Stimulated activated naive CD4-positive, alpha-beta T cell treated with Interleukin-2 at 50 U/mL for 16 hours (primary cell): ENCODE results near the gene M1AP.

Experiments
- DNase-seq: peaks from one replicate; lab custom pipeline; 2025; lab: John Stamatoyannopoulos, UW

Gene M1AP

DNA sequence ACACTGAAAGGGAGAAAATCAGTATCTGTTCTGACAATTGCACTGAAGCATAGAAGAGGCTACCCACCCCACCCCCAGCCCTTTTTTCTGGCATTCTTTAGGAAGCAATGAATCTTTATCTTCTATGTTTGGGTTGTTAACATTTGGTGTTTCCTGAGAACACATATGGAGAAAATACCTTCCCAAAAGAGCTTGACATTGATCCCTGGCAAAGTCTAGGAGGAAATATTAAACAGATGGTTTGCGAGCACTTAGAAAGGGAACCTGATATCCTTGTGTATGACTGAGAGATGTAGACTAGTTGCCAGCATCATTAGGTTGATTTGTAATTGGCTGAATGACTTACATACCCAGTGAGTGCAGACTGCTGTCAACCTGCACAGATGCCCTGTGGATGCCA, 50.7 kb downstream of the M1AP start:
- DNase-seq, result no peak

DNA sequence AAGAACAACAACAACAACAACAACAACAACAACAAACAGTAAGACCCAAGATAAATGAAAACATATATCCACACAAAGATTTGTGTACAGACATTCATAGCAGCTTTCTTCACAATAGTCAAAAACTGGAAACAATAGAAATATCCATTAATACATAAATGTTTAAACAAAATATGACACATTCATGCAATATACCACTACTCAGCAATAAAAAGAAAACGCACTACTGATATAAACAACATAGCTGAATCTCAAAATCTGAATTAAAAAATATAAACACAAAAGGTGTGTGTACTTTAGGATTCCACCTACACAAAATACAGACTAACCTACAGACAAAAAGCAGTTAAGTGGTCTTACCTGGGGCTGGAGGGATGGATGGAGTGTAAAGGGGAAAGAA, 51.5 kb downstream of the M1AP start:
- no peak for DNase-seq

DNA sequence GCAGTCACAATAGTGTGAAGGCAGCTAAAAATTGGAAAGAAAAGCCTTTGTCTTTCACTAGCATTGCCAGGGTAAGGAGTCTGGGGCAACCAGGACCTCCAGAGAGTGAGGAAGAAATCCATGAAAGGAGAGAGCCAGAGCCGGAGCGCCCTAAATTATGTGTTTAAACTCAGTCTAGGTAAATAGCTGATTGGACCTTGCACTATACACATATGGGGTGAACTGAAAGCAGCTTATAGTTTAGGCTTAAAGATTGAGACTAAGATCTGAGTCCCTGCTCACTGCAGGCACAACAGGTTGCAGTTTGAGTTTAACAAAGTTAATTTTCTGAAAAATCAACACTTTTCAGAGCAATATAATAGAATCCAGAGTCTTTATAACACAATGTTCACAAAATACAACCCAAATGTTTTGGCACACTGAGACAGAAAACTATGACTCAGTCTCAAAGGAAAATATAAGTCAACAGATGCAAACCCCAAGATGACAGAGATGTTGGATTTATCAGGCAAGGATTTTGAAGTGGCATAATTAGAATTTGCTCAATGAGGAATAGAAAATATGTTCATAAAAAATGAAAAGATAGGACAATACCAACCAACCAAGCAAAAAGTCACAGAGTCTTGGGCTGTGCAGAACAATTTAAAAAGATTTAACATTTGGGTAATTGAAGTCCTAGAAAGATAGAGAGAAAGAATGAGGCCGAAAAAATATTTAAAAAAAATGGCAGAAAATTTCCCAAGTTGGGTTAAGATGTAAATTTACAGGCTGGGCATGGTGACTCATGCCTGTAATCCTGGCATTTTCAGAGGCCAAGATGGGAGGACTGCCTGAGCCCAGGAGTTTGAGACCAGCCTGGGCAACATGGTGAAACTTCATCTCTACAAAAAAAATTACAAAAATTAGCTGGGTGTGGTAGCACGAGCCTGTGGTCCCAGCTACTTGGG, 54.0 kb downstream of the M1AP start:
- DNase-seq, result no peak

DNA sequence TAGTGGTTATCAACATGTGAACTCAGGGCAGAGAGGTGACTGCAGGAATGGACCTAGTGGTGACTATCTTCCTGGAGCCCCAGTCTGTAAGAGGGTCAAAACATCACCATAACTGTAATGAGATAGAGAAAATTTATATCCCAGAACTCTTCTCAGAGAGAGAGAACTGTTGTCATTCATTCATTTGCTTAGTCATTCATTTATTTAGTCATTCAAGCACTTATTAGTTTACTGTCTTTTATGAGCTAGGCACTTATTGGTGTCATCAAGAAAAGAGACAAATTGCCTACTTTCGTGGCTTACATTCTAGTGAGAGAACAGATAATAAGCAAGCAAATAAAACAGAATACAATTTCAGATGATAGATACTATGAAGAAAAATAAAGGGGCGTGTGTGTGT, 59.5 kb downstream of the M1AP start:
- no peak for DNase-seq

DNA sequence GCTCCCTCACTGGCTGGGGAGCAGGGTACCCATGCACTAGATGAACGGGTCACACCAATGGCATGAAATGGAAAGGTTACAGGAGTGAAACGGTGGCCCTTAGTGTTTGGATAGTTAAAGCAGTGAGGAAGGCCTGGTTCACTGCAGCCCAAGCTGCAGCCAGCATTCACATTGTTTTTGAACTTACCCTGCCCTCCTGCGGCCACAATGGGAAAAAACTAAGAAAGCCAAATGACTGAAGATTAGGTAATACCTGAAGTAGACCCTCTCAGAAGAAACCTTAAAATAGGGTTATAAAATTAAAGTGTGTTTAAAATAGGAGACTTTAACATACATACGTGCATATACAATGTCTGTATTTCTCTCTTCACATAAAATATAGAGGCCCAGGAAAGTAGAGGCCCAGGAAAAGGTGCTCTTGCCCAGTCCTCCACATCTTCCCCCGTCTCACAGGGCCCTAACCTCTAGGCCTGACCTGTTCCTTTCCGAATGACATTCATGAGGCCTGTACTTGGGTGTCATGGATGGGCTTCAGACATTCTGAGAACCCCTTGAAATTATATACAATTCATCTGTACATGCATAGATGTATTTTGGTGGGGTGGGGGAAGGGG, 60.4 kb downstream of the M1AP start:
- peak; percentile 33 for DNase-seq

DNA sequence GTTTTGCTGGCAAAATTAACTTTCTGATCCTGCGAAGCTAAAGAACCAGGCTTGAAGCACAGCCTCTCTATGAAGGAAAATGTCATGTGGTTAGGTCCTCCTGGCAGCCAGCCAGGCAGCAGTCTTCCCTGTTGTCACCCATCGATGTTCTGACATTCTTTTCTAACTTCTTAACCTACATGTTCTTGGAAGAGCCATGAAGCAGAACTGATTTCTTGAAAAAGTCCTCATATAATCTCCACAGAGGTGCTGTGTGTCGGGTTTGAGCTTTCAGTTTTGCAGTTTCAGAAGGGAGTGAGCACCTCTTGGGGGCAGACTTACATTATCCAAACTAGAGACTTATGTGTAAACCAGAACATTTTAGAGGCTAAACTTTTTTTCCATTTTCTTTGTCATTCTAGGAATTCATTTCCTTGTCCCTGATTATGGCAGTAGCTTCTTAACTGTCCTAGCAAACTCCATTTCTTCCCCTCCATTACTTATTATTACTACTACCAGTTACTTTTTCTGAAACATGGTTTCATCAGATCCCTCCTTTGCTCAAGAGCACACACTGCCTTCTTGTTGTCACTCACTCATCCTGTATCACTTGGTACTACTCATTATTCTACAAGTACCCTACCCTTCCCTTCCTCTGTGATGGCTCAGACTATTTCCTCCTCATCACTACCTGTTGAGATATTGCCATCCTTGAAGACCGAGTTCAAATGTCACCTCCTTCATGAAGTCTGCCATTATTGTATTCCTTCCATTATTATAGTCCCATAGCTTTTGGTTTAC, 62.5 kb downstream of the M1AP start:
- no peak for DNase-seq

DNA sequence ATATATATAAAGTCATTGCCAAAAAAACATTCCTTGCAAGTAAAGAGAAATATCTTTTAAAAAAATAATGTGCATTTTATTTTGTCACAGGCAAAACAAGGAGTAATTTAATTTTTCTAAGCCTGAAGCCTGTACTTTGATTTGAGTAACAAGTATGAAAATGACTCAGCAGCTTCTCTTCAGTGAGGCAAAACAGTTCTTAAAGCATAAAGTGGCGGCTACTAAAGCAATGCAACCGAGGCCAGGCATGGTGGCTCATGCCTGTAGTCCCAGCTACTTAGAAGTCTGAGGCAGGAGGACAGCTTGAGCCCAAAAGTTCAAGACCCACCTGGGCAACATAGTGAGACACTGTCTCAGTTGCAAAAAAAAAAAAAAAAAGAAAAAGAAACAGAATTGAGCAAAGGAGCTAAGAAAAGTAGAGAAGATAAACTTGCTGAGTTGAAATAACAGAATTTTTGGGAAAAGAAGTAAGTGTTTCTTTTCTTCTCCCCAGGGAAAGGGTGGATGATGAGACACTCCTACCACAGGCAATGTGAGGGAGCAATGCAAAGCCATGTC, 64.0 kb downstream of the M1AP start:
- no peak for DNase-seq

DNA sequence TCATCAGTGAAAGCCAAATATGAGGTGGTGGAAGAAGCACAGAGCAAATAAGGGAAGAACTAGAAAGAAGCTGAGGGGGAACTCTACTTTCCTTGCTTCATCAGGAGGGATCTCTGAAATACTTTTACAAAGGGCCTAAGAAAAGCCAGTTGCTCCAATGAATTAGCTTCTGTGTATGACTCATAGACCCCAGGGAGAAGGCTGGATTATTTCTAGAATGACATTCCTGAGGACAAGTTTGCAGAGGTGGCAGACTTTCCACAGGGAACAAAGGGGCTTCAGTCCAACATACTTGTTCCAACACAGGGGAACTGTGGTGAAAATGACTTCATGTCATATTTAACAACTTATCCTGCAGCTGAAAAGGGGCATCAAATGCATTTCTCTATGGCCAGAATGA, 64.6 kb downstream of the M1AP start:
- no peak for DNase-seq

DNA sequence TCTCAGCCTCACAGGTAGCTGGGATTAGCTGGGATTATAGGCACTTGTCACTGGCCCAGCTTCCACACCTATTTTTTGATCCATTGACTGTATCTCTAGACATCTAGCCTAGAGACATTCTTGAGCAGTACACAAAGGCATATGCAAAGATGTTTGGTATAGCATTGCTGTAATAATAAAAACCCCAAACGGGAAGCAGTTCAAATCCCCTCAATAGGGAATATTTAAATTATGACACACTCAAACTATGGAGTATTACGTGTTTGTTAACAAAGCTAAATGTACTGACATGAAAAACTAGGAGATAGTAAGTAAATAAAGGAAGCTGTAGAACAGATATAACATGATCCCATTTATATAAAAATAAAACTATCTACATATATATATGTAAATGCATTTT, 65.9 kb downstream of the M1AP start:
- no peak for DNase-seq

DNA sequence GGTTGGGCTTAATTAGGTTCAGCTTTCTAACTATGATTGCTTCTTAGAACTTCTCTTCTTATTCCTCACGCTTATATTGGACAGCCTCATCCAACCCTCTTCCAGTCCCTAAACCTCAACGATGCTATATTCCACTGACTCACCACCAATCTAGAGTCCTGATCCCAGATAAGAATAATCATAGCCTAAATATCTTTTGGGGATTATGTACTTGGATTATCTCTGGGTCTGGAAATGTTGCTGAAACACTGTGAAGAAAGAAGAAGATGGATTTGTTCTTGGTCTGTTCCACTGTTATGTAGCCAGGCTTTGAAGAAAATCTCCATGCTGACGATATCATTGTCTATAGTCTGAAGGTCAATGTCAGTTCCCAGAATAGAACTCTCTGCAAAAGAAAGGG, 66.7 kb downstream of the M1AP start:
- DNase-seq, result no peak

DNA sequence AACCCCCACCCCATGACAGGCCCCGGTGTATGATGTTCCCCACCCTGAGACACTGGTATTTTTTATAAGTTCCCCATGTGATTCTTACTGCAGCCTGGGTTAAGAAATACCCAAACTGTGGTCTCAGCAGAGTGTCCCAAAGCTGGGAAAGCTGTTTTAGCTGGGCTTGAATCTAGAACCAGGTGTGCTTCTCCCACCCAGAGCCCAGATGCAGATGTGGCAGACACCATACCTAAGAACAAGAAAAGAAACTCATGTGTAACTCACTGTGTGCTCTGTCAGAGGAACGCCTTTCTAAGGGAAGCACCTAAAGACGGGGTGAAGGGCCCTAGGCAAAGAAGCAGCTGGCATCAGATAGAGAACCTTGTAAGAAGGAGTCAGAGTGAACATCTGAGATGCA, 69.7 kb downstream of the M1AP start:
- DNase-seq, result no peak

DNA sequence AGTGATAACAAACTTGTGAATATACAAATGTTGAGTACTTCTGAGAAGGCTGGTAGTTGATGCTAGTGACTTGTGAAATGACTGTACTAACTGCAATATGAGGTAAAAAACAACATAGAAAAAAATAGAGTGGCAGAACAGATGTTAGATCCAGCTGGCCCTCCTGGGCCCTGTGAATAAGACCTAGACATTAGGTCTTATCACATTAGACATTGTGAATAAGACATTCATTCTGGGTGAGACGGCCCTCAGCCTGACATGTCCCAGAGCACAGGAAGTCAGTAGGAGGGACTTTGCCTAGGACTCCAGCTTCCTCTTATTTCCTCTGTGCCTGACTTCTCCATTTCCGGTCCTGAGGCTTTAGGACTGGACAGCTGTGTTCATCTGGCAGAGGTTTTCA, 70.7 kb downstream of the M1AP start:
- no peak for DNase-seq

DNA sequence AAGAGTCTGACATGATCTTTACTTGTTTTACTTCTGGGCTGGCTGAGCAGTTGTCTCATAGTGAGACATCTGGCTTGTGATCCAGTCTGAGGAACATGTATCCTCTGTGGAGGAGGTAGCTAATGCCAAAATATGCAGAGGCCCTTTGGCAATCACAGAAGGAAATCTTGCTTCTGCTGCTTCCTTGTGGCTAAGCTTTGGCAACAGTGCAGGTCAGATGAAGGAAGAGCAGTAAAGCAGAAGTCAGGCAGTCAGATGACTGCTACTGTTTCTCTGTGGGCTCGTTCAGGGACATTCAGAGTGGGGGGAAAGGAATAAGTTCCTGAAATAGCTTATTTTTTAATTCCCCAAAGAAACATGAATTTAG, 71.3 kb downstream of the M1AP start:
- DNase-seq, result no peak

DNA sequence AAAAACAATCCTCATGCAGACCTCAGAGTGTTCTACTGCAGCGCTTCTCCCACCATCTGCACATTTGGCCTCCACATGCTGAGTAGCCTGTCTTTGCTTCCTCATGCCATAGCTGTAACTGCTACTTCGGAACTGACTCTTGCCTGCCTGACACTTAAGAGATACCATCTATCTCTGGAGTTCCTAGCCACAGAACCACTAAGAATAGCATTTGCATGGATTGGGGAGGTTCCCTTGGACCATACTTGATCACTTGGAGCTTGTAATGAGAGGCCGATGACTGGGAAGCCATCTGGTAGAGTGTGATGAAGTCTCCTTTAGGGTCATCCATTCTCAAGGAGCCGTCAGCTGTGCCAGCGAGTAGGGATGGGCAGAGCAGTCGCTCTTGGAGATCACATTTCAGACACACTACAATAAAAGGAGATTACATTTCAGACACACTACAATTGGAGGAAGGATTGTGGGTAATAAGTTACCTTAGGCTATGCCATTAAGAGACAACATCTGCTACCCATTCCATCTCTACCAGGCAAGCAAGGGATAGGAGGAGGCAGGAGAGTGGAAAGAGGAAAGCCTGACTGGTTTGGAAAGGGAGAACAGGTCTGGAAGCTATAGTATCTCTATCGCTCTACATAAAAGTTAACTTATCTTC, 71.8 kb downstream of the M1AP start:
- no peak for DNase-seq

DNA sequence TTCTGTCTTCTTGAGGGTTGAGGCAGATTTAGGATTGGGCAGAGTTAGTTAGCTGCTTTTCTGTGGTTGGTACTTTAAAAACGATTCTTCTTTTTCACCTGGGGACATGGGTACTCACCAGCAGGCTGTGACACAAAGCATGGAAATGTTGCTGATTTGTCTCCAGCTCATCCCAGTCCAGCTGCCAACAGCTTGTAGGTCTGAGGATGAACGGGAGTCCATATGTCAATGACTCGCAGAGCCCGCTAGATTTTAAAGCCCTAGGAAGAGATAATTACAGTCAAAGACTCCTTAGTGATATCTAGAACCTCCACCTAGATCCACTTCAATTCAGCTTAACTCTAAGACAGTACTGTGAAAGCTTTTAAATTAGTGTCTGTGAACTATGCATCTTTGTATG, 72.8 kb downstream of the M1AP start:
- no peak for DNase-seq

DNA sequence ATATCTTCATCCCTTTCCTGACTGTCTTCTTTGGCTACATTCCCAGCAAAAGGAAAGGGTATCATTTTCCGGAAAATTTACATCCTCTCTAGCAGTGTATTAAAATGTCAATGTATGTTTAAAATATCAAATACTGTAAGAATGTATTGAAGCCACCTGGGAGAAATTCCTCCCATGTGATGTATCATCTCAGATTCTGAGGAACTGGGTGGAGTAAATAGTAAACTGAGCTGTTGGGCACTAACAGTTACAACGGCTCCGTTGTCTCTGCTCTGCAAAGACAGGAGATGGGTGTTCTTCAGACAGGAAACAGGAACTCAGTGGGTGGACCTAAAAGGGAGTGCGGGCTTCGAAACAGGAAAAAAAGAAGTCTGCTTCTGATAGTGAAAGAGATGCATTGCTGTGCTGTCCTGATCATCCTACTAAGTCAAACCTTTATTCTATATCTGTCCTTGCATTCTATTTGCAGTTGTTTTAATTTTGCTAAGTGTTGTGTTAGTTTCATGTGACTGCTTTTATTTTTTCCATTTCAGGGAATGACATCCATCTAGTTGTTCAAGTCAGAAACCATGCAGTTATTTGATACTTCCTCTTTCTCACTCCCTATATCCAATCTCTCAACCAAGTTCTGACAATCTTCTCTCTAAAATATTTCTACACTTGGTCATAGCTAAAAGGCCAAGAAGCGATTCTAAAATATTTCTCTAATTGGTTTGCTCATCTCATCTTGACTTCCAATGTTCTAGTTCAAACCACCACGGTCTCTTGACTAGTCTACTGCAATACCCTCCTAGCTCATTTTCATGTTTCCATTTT, 74.2 kb downstream of the M1AP start:
- DNase-seq, result no peak

DNA sequence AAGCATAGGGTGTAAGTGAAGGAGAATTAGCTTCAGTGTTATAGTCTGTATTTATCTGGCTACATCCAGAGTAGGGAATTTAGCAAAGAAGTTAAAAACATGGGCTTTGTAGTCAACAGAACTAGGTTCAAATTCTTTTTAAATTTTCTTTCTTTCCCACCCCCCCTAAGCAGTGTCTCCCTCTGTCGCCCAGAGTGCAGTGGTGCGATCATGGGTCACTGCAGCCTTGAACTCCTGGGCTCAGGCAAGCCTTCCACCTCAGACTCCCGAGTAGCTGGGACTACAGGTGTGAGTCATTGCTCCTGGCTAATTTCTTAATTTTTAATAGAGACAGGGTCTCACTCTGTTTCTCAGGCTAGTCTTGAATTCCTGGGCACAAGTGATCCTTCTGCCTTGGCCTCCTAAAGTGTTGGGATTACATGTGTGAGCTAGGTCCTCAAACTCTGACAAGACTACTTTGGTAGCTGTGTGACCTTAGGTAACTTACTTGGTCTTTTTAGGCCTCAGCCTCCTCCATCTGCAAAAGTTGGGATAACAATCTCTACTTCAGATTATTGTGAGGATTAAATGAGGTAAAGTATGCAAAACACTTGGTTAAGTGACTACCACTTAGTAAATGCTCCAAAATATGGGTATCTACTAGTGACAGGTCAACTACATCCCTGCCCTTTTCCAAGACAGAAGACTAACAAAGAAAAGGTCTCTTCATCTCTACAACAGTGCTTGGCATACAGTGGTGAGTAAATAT, 75.8 kb downstream of the M1AP start:
- DNase-seq, result no peak

DNA sequence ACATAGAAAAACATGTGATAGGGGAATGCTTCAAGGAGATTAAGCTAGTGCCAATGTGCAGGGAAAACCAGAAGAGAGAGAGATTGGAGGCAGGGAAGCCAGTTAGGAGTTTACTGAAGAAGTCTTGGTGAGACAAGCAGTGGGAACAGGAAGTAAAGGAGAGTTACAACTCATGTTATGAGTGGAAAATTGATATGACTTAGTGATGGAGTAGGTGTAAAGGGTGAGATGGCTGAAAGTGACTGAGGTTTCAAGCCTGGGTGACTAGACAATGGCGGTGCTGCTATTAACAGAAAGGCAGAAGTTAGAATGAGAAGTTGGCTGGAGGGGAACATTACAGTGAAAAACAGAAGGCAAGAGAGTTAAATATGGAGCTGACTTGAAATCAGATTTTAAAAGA, 77.1 kb downstream of the M1AP start:
- DNase-seq, result no peak

DNA sequence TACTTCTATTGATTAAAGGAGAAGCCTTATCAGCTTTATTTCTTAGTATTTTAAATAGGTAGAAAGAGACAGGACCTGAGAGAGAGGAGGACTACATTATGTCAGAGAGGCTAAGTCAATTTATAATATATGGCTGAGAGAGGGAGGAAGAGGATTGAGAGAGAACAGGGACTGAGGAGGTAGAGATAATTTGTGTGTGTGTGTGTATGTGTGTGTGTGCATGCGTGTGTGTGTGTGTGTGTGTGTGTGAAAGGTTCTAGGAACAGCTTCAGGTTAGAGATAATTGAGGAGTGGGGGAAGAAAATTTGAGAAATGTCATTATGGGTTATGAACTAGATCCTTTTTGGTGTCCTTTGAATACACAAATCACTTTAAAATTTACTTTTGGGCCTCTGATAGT, 78.4 kb downstream of the M1AP start:
- no peak for DNase-seq

DNA sequence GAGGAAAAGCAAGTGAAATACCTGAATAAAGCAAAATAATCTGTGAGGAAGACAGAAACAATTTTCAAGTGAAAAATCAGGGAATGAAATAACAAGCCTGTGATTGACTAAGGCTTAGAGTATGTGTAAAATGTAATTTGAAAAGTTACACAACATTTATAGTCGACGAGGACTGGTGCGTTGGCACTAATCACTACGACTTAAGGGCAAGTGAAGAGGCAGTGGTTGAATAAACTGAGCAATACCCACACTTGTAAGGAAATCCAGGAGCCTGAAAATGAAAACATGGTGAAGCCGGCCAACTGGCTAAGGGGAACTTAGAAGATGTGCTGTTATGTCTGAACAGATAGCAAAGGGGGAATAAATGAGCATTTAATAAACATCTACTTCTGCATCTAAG, 80.2 kb downstream of the M1AP start:
- no peak for DNase-seq

DNA sequence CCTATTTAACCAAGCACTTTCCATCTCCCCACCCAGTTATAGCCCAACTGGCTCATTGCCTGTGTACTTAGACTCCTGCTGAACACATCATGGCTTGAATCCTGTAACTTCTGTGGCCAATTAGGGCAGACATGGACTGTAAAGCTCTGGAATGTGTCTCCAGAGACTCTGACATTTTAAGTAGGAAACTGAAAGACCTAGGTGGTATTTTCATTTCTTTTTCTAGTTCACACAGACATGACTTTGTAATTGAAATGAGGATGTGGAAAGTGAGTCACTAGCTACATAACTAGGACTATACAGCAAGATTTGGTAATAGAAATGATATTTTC, 81.4 kb downstream of the M1AP start:
- no peak for DNase-seq
